H9 (cell line): ENCODE results near the gene CNMD. TPM values are rescaled to one million over a fixed set of nuclear protein-coding genes. Genes with fewer than 3 reads are reported as not detected.

Experiments
- DNase-seq: peaks from one replicate; pipeline ENCODE4 v3.0.0-alpha.2; 2017
- H2AFZ ChIP-seq: one replicate; pipeline ENCODE4 v1.6.1; 2013; ENCODE audit warnings: mild to moderate bottlenecking, low read length, control low read depth, moderate library complexity
- H2AK5ac ChIP-seq: 2 replicates; pipeline ENCODE4 v1.6.1; 2013; ENCODE audit warnings: low read length, control low read depth, mixed read lengths; ENCODE audit not compliant: insufficient read length
- H2BK120ac ChIP-seq: one replicate; pipeline ENCODE4 v1.6.1; 2013; ENCODE audit warnings: low read depth, mild to moderate bottlenecking, low read length, control low read depth, inconsistent platforms; ENCODE audit not compliant: poor library complexity, severe bottlenecking
- H2BK12ac ChIP-seq: 2 replicates; pipeline ENCODE4 v1.6.1; 2013; ENCODE audit warnings: low read length, control low read depth, mixed read lengths, low read depth; ENCODE audit not compliant: insufficient read length
- H2BK15ac ChIP-seq: 2 replicates; pipeline ENCODE4 v1.6.1; 2013; ENCODE audit warnings: low read depth, low read length, control low read depth
- H2BK20ac ChIP-seq: one replicate; pipeline ENCODE4 v1.6.1; 2013; ENCODE audit warnings: low read depth, mild to moderate bottlenecking, low read length, control low read depth, inconsistent platforms; ENCODE audit not compliant: poor library complexity, severe bottlenecking
- H2BK5ac ChIP-seq: 2 replicates; pipeline ENCODE4 v1.6.1; 2013; ENCODE audit warnings: low read length, control low read depth, mixed read lengths; ENCODE audit not compliant: insufficient read length
- H3K14ac ChIP-seq: 2 replicates; pipeline ENCODE4 v1.6.1; 2013; ENCODE audit warnings: low read length, control low read depth; ENCODE audit not compliant: insufficient read depth
- H3K18ac ChIP-seq: 2 replicates; pipeline ENCODE4 v1.6.1; 2013; ENCODE audit warnings: low read depth, mild to moderate bottlenecking, mixed read lengths, low read length, control low read depth; ENCODE audit not compliant: insufficient read length
- H3K23ac ChIP-seq: 2 replicates; pipeline ENCODE4 v1.6.1; 2013; ENCODE audit warnings: low read length, control low read depth, mixed read lengths, low read depth; ENCODE audit not compliant: insufficient read length
- H3K23me2 ChIP-seq: 2 replicates; pipeline ENCODE4 v1.6.1; 2013; ENCODE audit warnings: low read depth, mild to moderate bottlenecking, mixed read lengths, low read length, control low read depth; ENCODE audit not compliant: insufficient read length, poor library complexity, severe bottlenecking
- H3K27ac ChIP-seq: 2 replicates; pipeline ENCODE4 v1.5.1; 2013; ENCODE audit warnings: low read length, control low read depth, mixed read lengths, low read depth; ENCODE audit not compliant: insufficient read length
- H3K27me3 ChIP-seq: 2 replicates; pipeline ENCODE4 v1.6.1; 2013; ENCODE audit warnings: low read length, control low read depth, inconsistent platforms; ENCODE audit not compliant: insufficient read depth
- H3K4ac ChIP-seq: 2 replicates; pipeline ENCODE4 v1.6.1; 2013; ENCODE audit warnings: low read depth, mild to moderate bottlenecking, control low read depth, inconsistent platforms, low read length, moderate library complexity
- H3K4me1 ChIP-seq: 2 replicates; pipeline ENCODE4 v1.6.1; 2013; ENCODE audit warnings: low read length, control low read depth, inconsistent platforms; ENCODE audit not compliant: insufficient read depth
- H3K4me2 ChIP-seq: 2 replicates; pipeline ENCODE4 v1.6.1; 2013; ENCODE audit warnings: low read length, control low read depth, mixed read lengths; ENCODE audit not compliant: insufficient read length, insufficient read depth
- H3K56ac ChIP-seq: 2 replicates; pipeline ENCODE4 v1.6.1; 2013; ENCODE audit warnings: low read depth, mild to moderate bottlenecking, mixed read lengths, low read length, control low read depth; ENCODE audit not compliant: insufficient read length
- H3K79me1 ChIP-seq: 2 replicates; pipeline ENCODE4 v1.6.1; 2013; ENCODE audit warnings: low read depth, mild to moderate bottlenecking, moderate library complexity, low read length, control low read depth, inconsistent platforms; ENCODE audit not compliant: insufficient read depth, poor library complexity, severe bottlenecking
- H3K79me2 ChIP-seq: 2 replicates; pipeline ENCODE4 v1.6.1; 2013; ENCODE audit warnings: low read length, control low read depth, inconsistent platforms; ENCODE audit not compliant: insufficient read depth
- H3K9ac ChIP-seq: 2 replicates; pipeline ENCODE4 v1.6.1; 2013; ENCODE audit warnings: low read length, control low read depth, mixed read lengths; ENCODE audit not compliant: insufficient read length; ENCODE audit errors: extremely low read depth
- H3K9me3 ChIP-seq: one replicate; pipeline ENCODE4 v1.6.1; 2013; ENCODE audit warnings: low read depth, low read length, inconsistent platforms; ENCODE audit not compliant: control insufficient read depth
- H3T11ph ChIP-seq: one replicate; pipeline ENCODE4 v1.6.1; 2013; ENCODE audit warnings: mild to moderate bottlenecking, low read length, control low read depth, inconsistent platforms
- H4K20me1 ChIP-seq: one replicate; pipeline ENCODE4 v1.6.1; 2013; ENCODE audit not compliant: control insufficient read depth, insufficient read length, insufficient read depth
- H4K5ac ChIP-seq: 2 replicates; pipeline ENCODE4 v1.6.1; 2013; ENCODE audit warnings: low read depth, mild to moderate bottlenecking, mixed read lengths, low read length, control low read depth; ENCODE audit not compliant: insufficient read length
- H4K8ac ChIP-seq: replicated peaks from 2 replicates; pipeline ENCODE4 v1.6.1; 2013; ENCODE audit warnings: low read length, control low read depth, mixed read lengths, low read depth; ENCODE audit not compliant: insufficient read length
- H4K91ac ChIP-seq: 2 replicates; pipeline ENCODE4 v1.6.1; 2013; ENCODE audit warnings: low read depth, mild to moderate bottlenecking, moderate library complexity, mixed read lengths, low read length, control low read depth; ENCODE audit not compliant: insufficient read length
- H3K27ac Mint-ChIP-seq, 3 experiments: 2 replicates in 2 of 3; 3 replicates in 1 of 3; pipeline ENCODE4 v1.8.0; 2020 to 2021; ENCODE audit warnings: mixed read lengths in 3 of 3, mild to moderate bottlenecking in 1 of 3, moderate library complexity in 1 of 3
- H3K27me3 Mint-ChIP-seq: 2 replicates; pipeline ENCODE4 v1.8.0; 2021; ENCODE audit warnings: low read depth, mild to moderate bottlenecking, moderate library complexity, mixed read lengths
- H3K36me3 Mint-ChIP-seq, 3 experiments: 2 replicates in 2 of 3; 3 replicates in 1 of 3; pipeline ENCODE4 v1.8.0; 2020 to 2021; ENCODE audit warnings: low read depth in 3 of 3, mixed read lengths in 3 of 3; ENCODE audit not compliant: insufficient read depth in 1 of 3
- H3K4me1 Mint-ChIP-seq, 2 experiments: 2 replicates each; pipeline ENCODE4 v1.8.0; 2020; ENCODE audit warnings: mixed read lengths in 2 of 2
- H3K4me3 Mint-ChIP-seq, 2 experiments: 2 replicates in 1 of 2; 3 replicates in 1 of 2; pipeline ENCODE4 v1.8.0; 2020 to 2021; ENCODE audit warnings: mild to moderate bottlenecking in 2 of 2, mixed read lengths in 2 of 2, moderate library complexity in 1 of 2
- H3K9me3 Mint-ChIP-seq, 2 experiments: 2 replicates in 1 of 2; 3 replicates in 1 of 2; pipeline ENCODE4 v1.8.0; 2020; ENCODE audit warnings: mild to moderate bottlenecking in 2 of 2, mixed read lengths in 2 of 2, moderate library complexity in 1 of 2
- WGBS: extraction: QIAGEN DNeasy Blood & Tissue Kit; methylation state at CpG from one replicate; pipeline ENCODE4 v1.1.7; 2013; ENCODE audit warnings: missing lambda C conversion rate, low lambda C conversion rate, mixed read lengths; ENCODE audit not compliant: insufficient read length; ENCODE audit errors: extremely low coverage; 5-methylcytosine and 5-hydroxymethylcytosine counted together
- total RNA-seq: library from RNA; stranded (reverse); gene quantifications from 2 replicates; pipeline ENCODE4 v1.2.1, GENCODE V29; 2021
- TF ChIP-seq, protein P1 (sequence below): fragments of 200-600 bp; sonication (generic); conservative IDR thresholded peaks from 3 replicates; pipeline ENCODE4 v1.8.0; 2021; ENCODE audit warnings: antibody characterized with exemption, mild to moderate bottlenecking

CNMD gene
- total RNA-seq, 1 experiment from 2014 or later: 96.0 TPM

DNA sequence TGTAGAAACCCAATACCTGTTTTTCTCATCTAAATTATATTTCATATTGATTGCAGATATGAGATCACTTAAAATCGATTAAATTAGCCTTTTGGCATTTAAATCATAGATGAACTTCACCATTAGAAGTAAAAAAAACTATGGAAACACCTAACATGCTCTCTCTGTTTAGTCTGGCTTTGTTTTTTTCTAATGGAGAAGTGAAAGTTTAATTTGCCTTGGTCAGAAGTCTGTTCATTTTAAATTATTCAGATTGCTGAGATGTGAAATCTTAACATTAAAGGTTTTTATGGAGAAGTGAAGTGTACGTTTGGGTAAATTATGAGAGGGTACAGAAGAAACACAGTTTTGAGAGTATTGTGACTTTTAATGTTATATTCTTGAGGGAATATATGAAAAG lies 80.3 kb downstream of the CNMD start:
- no peak overlapping the region for H3K14ac ChIP-seq
- no peaks in the 10 kb centered on the region for H3K27me3 ChIP-seq
- no peak overlapping the region for H2BK15ac ChIP-seq
- no peaks in the 10 kb centered on the region for H4K20me1 ChIP-seq
- H3K9me3 ChIP-seq: no peaks in the 10 kb centered on the region
- no peak overlapping the region for H2BK120ac ChIP-seq
- no peak overlapping the region for H2AFZ ChIP-seq
- H2BK20ac ChIP-seq: no peak overlapping the region
- H4K8ac ChIP-seq: no peak overlapping the region
- H3K27ac ChIP-seq: no peak overlapping the region
- no peak overlapping the region for H3K4me2 ChIP-seq
- 100% methylated on average over 1 of the region's 2 CpGs for WGBS
- no peaks in the 10 kb centered on the region; the same call in 1 of the 2 replicates for H3K4me1 ChIP-seq
- no peak overlapping the region for H3K56ac ChIP-seq
- no peak overlapping the region for H2BK12ac ChIP-seq
- no peak overlapping the region for H3K4me3 Mint-ChIP-seq
- H3K4me1 Mint-ChIP-seq: no peaks in the 10 kb centered on the region; a peak in 1 of 4 replicates
- no peak overlapping the region for H3K18ac ChIP-seq
- H3K9me3 Mint-ChIP-seq: no peaks in the 10 kb centered on the region
- no peak overlapping the region for H3T11ph ChIP-seq
- peaks cover 2% of the 10 kb centered on the region for H3K79me1 ChIP-seq
- H4K91ac ChIP-seq: no peak overlapping the region
- no peak overlapping the region for H3K9ac ChIP-seq
- H3K79me2 ChIP-seq: peaks cover 15% of the 10 kb centered on the region; the same call in 1 of the 2 replicates
- no peak overlapping the region for H3K4ac ChIP-seq
- H3K36me3 Mint-ChIP-seq: peaks cover 20 to 64% (median 42%) of the 10 kb centered on the region in 3 experiments; a peak in 6 of 7 replicates
- TF ChIP-seq, protein P1, sequence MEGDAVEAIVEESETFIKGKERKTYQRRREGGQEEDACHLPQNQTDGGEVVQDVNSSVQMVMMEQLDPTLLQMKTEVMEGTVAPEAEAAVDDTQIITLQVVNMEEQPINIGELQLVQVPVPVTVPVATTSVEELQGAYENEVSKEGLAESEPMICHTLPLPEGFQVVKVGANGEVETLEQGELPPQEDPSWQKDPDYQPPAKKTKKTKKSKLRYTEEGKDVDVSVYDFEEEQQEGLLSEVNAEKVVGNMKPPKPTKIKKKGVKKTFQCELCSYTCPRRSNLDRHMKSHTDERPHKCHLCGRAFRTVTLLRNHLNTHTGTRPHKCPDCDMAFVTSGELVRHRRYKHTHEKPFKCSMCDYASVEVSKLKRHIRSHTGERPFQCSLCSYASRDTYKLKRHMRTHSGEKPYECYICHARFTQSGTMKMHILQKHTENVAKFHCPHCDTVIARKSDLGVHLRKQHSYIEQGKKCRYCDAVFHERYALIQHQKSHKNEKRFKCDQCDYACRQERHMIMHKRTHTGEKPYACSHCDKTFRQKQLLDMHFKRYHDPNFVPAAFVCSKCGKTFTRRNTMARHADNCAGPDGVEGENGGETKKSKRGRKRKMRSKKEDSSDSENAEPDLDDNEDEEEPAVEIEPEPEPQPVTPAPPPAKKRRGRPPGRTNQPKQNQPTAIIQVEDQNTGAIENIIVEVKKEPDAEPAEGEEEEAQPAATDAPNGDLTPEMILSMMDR: no peak
- H2BK5ac ChIP-seq: no peak overlapping the region
- H3K27me3 Mint-ChIP-seq: no peaks in the 10 kb centered on the region
- H4K5ac ChIP-seq: no peak overlapping the region
- H3K23me2 ChIP-seq: no peaks in the 10 kb centered on the region
- H3K27ac Mint-ChIP-seq: no peak overlapping the region
- no peak overlapping the region for H2AK5ac ChIP-seq
- DNase-seq: no peak
- no peak overlapping the region for H3K23ac ChIP-seq

Other genes with a start within 250 kb of the CNMD start
- gene HNRNPA1L2, start 97.4 kb downstream of the CNMD start, total RNA-seq: 10.6 and 11.1 TPM in 2 replicates
- 99.6 and 103 TPM in 2 replicates for gene SUGT1, start 87.0 kb downstream of the CNMD start, total RNA-seq
- 2.1 and 3.2 TPM in 2 replicates for gene PCDH8, start 108.8 kb upstream of the CNMD start, total RNA-seq